ENCODE results near the gene ZBTB6. TPM values are rescaled to one million over a fixed set of nuclear protein-coding genes. Genes with fewer than 3 reads are reported as not detected.

Gene ZBTB6
- total and polyA plus RNA-seq, 2 of the 13 experiments (the other 11 are each of a cell fraction or from before 2014, with no cell fraction given), result 3.7 to 7.1 TPM

DNA sequence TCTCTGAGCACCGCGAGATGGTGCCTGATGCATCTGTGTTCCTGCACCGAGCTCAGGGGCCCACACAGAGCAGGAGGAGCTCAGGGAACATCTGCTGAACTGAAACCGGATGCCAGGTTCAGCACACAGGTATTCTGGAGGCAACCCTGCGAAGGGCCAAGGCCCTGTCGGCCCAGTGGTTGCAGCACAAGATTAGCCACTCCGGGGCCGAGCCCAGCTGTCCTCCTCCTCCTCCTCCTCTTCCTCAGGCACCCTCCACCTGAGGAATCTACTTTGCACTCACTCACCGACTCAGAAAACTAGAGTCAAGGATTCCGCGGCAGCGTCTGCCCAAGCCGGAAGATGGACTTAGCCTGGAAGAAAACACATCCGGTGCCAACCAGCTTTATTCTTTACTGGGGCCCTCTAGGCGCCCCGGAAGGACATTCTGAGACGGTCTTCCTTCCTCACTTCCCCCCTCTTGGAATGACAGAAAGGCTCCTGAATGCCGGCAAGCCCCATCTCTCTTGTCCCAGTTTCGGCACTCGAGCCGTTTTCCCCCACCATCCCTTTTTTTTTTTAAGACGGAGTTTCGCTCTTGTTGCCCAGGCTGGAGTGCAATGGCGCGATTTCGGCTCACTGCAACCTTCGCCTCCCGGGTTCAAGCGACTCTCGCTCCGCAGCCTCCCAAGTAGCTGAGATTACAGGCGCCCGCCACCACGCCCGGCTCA, at the start of gene ZBTB6 (continued):
- TF ChIP-seq, protein P1, sequence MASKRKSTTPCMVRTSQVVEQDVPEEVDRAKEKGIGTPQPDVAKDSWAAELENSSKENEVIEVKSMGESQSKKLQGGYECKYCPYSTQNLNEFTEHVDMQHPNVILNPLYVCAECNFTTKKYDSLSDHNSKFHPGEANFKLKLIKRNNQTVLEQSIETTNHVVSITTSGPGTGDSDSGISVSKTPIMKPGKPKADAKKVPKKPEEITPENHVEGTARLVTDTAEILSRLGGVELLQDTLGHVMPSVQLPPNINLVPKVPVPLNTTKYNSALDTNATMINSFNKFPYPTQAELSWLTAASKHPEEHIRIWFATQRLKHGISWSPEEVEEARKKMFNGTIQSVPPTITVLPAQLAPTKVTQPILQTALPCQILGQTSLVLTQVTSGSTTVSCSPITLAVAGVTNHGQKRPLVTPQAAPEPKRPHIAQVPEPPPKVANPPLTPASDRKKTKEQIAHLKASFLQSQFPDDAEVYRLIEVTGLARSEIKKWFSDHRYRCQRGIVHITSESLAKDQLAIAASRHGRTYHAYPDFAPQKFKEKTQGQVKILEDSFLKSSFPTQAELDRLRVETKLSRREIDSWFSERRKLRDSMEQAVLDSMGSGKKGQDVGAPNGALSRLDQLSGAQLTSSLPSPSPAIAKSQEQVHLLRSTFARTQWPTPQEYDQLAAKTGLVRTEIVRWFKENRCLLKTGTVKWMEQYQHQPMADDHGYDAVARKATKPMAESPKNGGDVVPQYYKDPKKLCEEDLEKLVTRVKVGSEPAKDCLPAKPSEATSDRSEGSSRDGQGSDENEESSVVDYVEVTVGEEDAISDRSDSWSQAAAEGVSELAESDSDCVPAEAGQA (IDR thresholded peaks at IDR 0.05; ENCODE audit: low read depth), result no peak
- TF ChIP-seq, protein P1 (CRISPR knock-in tag; IDR thresholded peaks at IDR 0.05; ENCODE audit: borderline replicate concordance), result 0 out of 2 replicates have a peak, but pooled peaks have one; percentile 61
- TF ChIP-seq, protein P2, sequence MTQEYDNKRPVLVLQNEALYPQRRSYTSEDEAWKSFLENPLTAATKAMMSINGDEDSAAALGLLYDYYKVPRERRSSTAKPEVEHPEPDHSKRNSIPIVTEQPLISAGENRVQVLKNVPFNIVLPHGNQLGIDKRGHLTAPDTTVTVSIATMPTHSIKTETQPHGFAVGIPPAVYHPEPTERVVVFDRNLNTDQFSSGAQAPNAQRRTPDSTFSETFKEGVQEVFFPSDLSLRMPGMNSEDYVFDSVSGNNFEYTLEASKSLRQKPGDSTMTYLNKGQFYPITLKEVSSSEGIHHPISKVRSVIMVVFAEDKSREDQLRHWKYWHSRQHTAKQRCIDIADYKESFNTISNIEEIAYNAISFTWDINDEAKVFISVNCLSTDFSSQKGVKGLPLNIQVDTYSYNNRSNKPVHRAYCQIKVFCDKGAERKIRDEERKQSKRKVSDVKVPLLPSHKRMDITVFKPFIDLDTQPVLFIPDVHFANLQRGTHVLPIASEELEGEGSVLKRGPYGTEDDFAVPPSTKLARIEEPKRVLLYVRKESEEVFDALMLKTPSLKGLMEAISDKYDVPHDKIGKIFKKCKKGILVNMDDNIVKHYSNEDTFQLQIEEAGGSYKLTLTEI (CRISPR knock-in tag; conservative IDR thresholded peaks at IDR 0.05), result no peak
- TF ChIP-seq HOXD1 (CRISPR knock-in tag; IDR thresholded peaks at IDR 0.05) (no peak), SPEN (CRISPR knock-in tag; IDR thresholded peaks at IDR 0.05; ENCODE audit: low read depth) (peak; percentile 77; the same call in 1 of the 2 replicates), TBX2 (CRISPR knock-in tag; IDR thresholded peaks at IDR 0.05; ENCODE audit: borderline replicate concordance) (peak; percentile 43; the same call in 1 of the 2 replicates), ZNF451 (CRISPR knock-in tag; IDR thresholded peaks at IDR 0.05) (0 out of 2 replicates have a peak, but pooled peaks have one; percentile 31), KMT2A (CRISPR knock-in tag; IDR thresholded peaks at IDR 0.05) (peak; percentile 91), BHLHE40 (IDR thresholded peaks at IDR 0.05; ENCODE audit: low read length) (no peak), YEATS4 (CRISPR knock-in tag; IDR thresholded peaks at IDR 0.05; ENCODE audit: borderline replicate concordance) (peak; percentile 24; the same call in 1 of the 2 replicates), JUNB (CRISPR knock-in tag; IDR thresholded peaks at IDR 0.05; ENCODE audit: borderline replicate concordance) (no peak), ISX (CRISPR knock-in tag; conservative IDR thresholded peaks at IDR 0.05) (no peak), ZBTB7B (CRISPR knock-in tag; IDR thresholded peaks at IDR 0.05) (0 out of 2 replicates have a peak, but pooled peaks have one; percentile 21)
- TF ChIP-seq, protein P3, sequence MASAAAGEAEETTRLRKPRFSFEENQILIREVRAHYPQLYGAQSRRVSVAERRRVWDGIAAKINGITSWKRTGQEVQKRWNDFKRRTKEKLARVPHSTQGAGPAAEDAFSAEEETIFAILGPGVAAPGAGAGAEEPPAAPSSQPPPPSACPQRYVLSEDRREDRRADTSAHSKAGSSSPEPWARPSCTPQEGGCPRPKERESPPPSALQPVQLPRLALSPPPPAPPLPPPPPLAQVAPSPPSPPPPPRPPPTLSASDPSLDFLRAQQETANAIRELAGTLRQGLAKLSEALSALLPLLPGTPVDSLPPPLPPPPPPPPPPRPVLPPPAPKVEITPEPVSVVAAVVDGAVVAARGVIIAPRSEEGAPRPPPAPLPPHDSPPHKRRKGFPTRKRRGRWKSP (CRISPR knock-in tag; IDR thresholded peaks at IDR 0.05), result peak; percentile 83; the same call in 1 of the 2 replicates
- TF ChIP-seq, protein P4, sequence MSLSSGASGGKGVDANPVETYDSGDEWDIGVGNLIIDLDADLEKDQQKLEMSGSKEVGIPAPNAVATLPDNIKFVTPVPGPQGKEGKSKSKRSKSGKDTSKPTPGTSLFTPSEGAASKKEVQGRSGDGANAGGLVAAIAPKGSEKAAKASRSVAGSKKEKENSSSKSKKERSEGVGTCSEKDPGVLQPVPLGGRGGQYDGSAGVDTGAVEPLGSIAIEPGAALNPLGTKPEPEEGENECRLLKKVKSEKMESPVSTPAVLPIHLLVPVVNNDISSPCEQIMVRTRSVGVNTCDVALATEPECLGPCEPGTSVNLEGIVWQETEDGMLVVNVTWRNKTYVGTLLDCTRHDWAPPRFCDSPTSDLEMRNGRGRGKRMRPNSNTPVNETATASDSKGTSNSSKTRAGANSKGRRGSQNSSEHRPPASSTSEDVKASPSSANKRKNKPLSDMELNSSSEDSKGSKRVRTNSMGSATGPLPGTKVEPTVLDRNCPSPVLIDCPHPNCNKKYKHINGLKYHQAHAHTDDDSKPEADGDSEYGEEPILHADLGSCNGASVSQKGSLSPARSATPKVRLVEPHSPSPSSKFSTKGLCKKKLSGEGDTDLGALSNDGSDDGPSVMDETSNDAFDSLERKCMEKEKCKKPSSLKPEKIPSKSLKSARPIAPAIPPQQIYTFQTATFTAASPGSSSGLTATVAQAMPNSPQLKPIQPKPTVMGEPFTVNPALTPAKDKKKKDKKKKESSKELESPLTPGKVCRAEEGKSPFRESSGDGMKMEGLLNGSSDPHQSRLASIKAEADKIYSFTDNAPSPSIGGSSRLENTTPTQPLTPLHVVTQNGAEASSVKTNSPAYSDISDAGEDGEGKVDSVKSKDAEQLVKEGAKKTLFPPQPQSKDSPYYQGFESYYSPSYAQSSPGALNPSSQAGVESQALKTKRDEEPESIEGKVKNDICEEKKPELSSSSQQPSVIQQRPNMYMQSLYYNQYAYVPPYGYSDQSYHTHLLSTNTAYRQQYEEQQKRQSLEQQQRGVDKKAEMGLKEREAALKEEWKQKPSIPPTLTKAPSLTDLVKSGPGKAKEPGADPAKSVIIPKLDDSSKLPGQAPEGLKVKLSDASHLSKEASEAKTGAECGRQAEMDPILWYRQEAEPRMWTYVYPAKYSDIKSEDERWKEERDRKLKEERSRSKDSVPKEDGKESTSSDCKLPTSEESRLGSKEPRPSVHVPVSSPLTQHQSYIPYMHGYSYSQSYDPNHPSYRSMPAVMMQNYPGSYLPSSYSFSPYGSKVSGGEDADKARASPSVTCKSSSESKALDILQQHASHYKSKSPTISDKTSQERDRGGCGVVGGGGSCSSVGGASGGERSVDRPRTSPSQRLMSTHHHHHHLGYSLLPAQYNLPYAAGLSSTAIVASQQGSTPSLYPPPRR (CRISPR knock-in tag; IDR thresholded peaks at IDR 0.05; ENCODE audit: borderline replicate concordance), result no peak; the same call in 1 of the 2 replicates

All from HepG2 (cell line).